Measurements from ENCODE around the gene AKNAD1. TPM values are rescaled to one million over a fixed set of nuclear protein-coding genes. Genes with fewer than 3 reads are reported as not detected.

Gene AKNAD1
- polyA plus RNA-seq, 1 of the 3 experiments (the other 2 are of a cell fraction) = 0.71 TPM

DNA sequence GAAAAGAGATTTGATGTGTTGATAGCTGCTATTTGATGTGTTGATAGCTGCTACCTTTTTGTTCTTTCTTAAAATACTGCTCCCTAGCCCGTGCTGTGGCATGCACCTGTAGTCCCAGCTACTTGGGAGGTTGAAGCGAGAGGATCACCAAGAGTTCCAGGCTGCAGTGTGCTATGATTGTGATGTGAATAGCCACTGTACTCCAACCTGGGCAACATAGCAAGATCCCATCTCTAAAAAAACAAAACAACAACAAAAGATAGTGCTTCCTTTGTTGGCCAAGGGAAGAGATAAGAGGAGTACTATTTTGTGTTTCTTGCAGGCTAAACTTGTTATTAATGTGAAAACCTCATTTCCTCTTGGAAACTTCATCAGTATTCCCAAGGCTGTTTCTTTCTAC, 25.9 kb upstream of the AKNAD1 start:
- Histone ChIP-seq H3K79me2 (ENCODE audit: insufficient read depth) (peaks cover 69% of the 10 kb centered on the region), H3K9ac (no peak overlapping the region), H3K9me3 (no peaks in the 10 kb centered on the region), H3K9me2 (no peaks in the 10 kb centered on the region), H3K4me2 (no peak overlapping the region), H3K36me3 (replicated peaks in 1 of 2; ENCODE audit: control insufficient read depth in 1 of 2, insufficient read depth in 2 of 2, low read length in 1 of 2) (peaks cover 0 to 3% of the 10 kb centered on the region in 2 experiments), H2AFZ (ENCODE audit: low read depth) (no peak overlapping the region), H3F3A (replicated peaks; ENCODE audit: insufficient read depth) (no peaks in the 10 kb centered on the region), H3K27ac (ENCODE audit: low read depth in 2 of 2, low read length in 1 of 2) (no peak overlapping the region), H3K27me3 (ENCODE audit: insufficient read depth) (no peaks in the 10 kb centered on the region), H3K4me1 (ENCODE audit: control insufficient read depth in 1 of 2, insufficient read depth in 2 of 2, low read depth in 1 of 2, low read length in 1 of 2) (peaks cover 0 to 2% of the 10 kb centered on the region in 2 experiments; a peak in 2 of 4 replicates), H3K4me3 (ENCODE audit: low read depth in 2 of 2, low read length in 1 of 2) (no peak overlapping the region), H4K20me1 (ENCODE audit: insufficient read depth) (peaks cover 3% of the 10 kb centered on the region; the same call in 1 of the 2 replicates)
- POLR2A ChIA-PET = no interaction called here
- CTCF ChIA-PET = interaction anchor here (1.5 to 1.6 kb wide), 3 partner anchors 15 to 190 kb away, joined by 4 to 7 read pairs (median 4); no protein-coding TSS in a partner anchor
- DNase-seq = no peak
- TF ChIP-seq NFIC (IDR thresholded peaks at IDR 0.05; ENCODE audit: borderline replicate concordance) = no peak
- no peak for TF ChIP-seq RXRA (IDR thresholded peaks at IDR 0.05; ENCODE audit: borderline replicate concordance, low read depth)
- TF ChIP-seq GABPA (IDR thresholded peaks at IDR 0.05; ENCODE audit: low read depth) = no peak
- no peak for TF ChIP-seq RCOR1 (IDR thresholded peaks at IDR 0.05; ENCODE audit: low read length)
- WGBS (ENCODE audit: low lambda C conversion rate) = 90% methylated on average over 2 of the region's 2 CpGs

DNA sequence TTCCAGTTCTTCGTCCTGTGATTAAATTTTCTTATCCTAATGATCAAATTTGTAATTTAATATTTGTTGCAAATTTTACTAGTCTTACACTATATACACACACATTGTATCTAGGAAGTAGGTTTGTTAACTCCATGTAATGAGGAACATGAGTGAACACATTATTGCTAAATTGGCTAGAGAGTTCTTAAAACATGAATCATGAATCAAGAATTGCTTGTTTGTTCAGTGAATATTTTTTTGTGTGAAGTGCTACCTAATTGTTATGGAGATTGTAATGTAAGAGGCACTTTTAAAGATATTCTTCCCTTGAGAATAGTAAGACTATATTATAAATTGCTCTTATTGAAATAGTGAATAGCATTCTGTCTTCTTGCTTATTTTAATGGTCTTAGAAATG, 24.5 kb upstream of the AKNAD1 start:
- H2AFZ ChIP-seq (ENCODE audit: low read depth) = no peak overlapping the region

DNA sequence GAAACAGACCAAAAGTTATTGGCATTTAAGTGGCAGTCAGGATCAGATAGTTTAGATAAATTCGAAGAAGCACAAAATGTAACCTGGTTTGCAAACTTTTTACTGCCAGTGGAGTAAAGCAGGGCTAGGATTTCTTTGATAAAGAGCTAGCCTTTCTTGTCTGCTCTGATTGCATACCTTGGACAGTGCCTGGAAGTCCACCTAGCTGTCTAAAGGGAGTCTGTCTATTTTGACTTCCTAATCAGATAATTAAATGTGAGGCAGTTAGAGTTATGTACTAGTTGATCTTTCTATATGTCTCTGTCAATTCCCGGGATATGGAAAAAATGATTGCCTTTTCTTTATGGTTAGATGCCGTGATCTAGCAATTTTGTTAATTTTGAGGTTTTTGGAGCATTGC, 24.0 kb upstream of the AKNAD1 start:
- DNase-seq = peak; percentile 26
- Histone ChIP-seq H3K27me3 (ENCODE audit: insufficient read depth) (no peaks in the 10 kb centered on the region), H3K36me3 (replicated peaks in 1 of 2; ENCODE audit: control insufficient read depth in 1 of 2, insufficient read depth in 2 of 2, low read length in 1 of 2) (peaks cover 0 to 3% of the 10 kb centered on the region in 2 experiments), H3K9me2 (no peaks in the 10 kb centered on the region), H3K4me3 (ENCODE audit: low read depth in 2 of 2, low read length in 1 of 2) (no peak overlapping the region), H3K79me2 (ENCODE audit: insufficient read depth) (peaks cover 70% of the 10 kb centered on the region), H3K4me2 (no peak overlapping the region), H3K9me3 (no peaks in the 10 kb centered on the region), H3K9ac (no peak overlapping the region), H3F3A (replicated peaks; ENCODE audit: insufficient read depth) (no peaks in the 10 kb centered on the region), H4K20me1 (ENCODE audit: insufficient read depth) (peaks cover 3% of the 10 kb centered on the region; the same call in 1 of the 2 replicates), H2AFZ (ENCODE audit: low read depth) (no peak overlapping the region), H3K4me1 (ENCODE audit: control insufficient read depth in 1 of 2, insufficient read depth in 2 of 2, low read depth in 1 of 2, low read length in 1 of 2) (peaks cover 0 to 2% of the 10 kb centered on the region in 2 experiments; a peak in 2 of 4 replicates), H3K27ac (ENCODE audit: low read depth in 2 of 2, low read length in 1 of 2) (no peak overlapping the region)
- 40% methylated on average over 3 of the region's 3 CpGs for WGBS (ENCODE audit: low lambda C conversion rate)
- ChIA-PET CTCF (interaction anchor here (0.9 kb wide), 1 partner anchor 135 kb away, joined by 3 read pairs; no protein-coding TSS in a partner anchor), POLR2A (interaction anchor here (1.0 kb wide), 1 partner anchor 189 kb away, joined by 3 read pairs; the partner anchor contains the start of gene PRPF38B)
- TF ChIP-seq YY1 (IDR thresholded peaks at IDR 0.05; ENCODE audit: low read depth) (no peak), TAF1 (IDR thresholded peaks at IDR 0.05; ENCODE audit: borderline replicate concordance, low read depth, low read length) (no peak), SMC3 (IDR thresholded peaks at IDR 0.05; ENCODE audit: low read depth, low read length) (no peak), EZH2phosphoT487 (IDR thresholded peaks at IDR 0.05; ENCODE audit: borderline replicate concordance, low read depth) (no peak), EP300 (IDR thresholded peaks at IDR 0.05; ENCODE audit: borderline replicate concordance in 1 of 2, low read depth in 1 of 2, low read length in 1 of 2) (no peak), GABPA (IDR thresholded peaks at IDR 0.05; ENCODE audit: low read depth) (no peak), RFX5 (IDR thresholded peaks at IDR 0.05; ENCODE audit: low read length) (no peak), ELF1 (IDR thresholded peaks at IDR 0.05) (no peak), RAD21 (IDR thresholded peaks at IDR 0.05; ENCODE audit: low read length) (no peak), NFIC (IDR thresholded peaks at IDR 0.05; ENCODE audit: borderline replicate concordance) (no peak), NRF1 (IDR thresholded peaks at IDR 0.05; ENCODE audit: low read depth, low read length) (no peak), CHD2 (IDR thresholded peaks at IDR 0.05; ENCODE audit: low read length, partially characterized antibody) (no peak), TEAD4 (IDR thresholded peaks at IDR 0.05; ENCODE audit: borderline replicate concordance, insufficient read depth) (no peak)
- TF ChIP-seq, protein P1, sequence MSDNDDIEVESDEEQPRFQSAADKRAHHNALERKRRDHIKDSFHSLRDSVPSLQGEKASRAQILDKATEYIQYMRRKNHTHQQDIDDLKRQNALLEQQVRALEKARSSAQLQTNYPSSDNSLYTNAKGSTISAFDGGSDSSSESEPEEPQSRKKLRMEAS (IDR thresholded peaks at IDR 0.05; ENCODE audit: low read depth) = no peak
- TF ChIP-seq, protein P2, sequence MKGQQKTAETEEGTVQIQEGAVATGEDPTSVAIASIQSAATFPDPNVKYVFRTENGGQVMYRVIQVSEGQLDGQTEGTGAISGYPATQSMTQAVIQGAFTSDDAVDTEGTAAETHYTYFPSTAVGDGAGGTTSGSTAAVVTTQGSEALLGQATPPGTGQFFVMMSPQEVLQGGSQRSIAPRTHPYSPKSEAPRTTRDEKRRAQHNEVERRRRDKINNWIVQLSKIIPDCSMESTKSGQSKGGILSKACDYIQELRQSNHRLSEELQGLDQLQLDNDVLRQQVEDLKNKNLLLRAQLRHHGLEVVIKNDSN (IDR thresholded peaks at IDR 0.05; ENCODE audit: borderline replicate concordance, low read depth) = no peak
- TF ChIP-seq, protein P3, sequence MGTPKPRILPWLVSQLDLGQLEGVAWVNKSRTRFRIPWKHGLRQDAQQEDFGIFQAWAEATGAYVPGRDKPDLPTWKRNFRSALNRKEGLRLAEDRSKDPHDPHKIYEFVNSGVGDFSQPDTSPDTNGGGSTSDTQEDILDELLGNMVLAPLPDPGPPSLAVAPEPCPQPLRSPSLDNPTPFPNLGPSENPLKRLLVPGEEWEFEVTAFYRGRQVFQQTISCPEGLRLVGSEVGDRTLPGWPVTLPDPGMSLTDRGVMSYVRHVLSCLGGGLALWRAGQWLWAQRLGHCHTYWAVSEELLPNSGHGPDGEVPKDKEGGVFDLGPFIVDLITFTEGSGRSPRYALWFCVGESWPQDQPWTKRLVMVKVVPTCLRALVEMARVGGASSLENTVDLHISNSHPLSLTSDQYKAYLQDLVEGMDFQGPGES (IDR thresholded peaks at IDR 0.05; ENCODE audit: low read depth, low read length) = no peak

More for the DNA sequence above, 24.5 kb upstream of the AKNAD1 start:
- Histone ChIP-seq H3K4me1 (ENCODE audit: control insufficient read depth in 1 of 2, insufficient read depth in 2 of 2, low read depth in 1 of 2, low read length in 1 of 2) (peaks cover 0 to 2% of the 10 kb centered on the region in 2 experiments; a peak in 2 of 4 replicates), H3K9ac (no peak overlapping the region), H3K36me3 (replicated peaks in 1 of 2; ENCODE audit: control insufficient read depth in 1 of 2, insufficient read depth in 2 of 2, low read length in 1 of 2) (peaks cover 0 to 3% of the 10 kb centered on the region in 2 experiments), H3K9me3 (no peaks in the 10 kb centered on the region), H3K27me3 (ENCODE audit: insufficient read depth) (no peaks in the 10 kb centered on the region), H3K4me3 (ENCODE audit: low read depth in 2 of 2, low read length in 1 of 2) (no peak overlapping the region), H3K4me2 (no peak overlapping the region), H3K27ac (ENCODE audit: low read depth in 2 of 2, low read length in 1 of 2) (no peak overlapping the region), H4K20me1 (ENCODE audit: insufficient read depth) (peaks cover 3% of the 10 kb centered on the region; the same call in 1 of the 2 replicates), H3F3A (replicated peaks; ENCODE audit: insufficient read depth) (no peaks in the 10 kb centered on the region), H3K9me2 (no peaks in the 10 kb centered on the region), H3K79me2 (ENCODE audit: insufficient read depth) (peaks cover 75% of the 10 kb centered on the region)
- ChIA-PET CTCF (interaction anchor here (0.9 kb wide), 1 partner anchor 136 kb away, joined by 3 read pairs; no protein-coding TSS in a partner anchor), POLR2A (no interaction called here)
- no peak for DNase-seq
- 64% methylated on average over 1 of the region's 1 CpG for WGBS (ENCODE audit: low lambda C conversion rate)
- TF ChIP-seq GATA2 (CRISPR knock-in tag; IDR thresholded peaks at IDR 0.05) = no peak
